Measurements from ENCODE around the gene RNF133.

RNF133 gene, protein sequence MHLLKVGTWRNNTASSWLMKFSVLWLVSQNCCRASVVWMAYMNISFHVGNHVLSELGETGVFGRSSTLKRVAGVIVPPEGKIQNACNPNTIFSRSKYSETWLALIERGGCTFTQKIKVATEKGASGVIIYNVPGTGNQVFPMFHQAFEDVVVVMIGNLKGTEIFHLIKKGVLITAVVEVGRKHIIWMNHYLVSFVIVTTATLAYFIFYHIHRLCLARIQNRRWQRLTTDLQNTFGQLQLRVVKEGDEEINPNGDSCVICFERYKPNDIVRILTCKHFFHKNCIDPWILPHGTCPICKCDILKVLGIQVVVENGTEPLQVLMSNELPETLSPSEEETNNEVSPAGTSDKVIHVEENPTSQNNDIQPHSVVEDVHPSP

DNA sequence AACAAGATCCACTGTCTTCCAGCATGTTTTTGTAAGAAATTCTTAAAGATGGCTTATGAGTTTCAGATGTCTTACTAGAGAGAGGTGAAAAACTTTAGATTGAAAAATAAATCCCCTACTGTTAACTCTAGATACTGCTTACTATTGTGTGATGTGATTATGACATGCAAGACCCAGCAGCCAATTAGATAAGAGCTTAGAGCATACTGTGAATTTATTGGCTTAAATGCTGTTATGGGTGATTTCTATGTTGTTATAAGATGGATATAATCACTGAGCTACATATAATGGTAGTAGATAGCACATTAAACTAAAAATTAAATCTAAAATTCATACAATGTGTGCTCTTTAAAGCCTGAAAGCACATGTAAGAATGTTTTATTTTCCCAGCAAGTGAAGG, at the start of gene RNF133:
Gene RNF133 (minus strand): TSS at position 101 of the 400 bp plus-strand sequence. CDS start 199 bp downstream, outside the sequence.
- no peak for DNase-seq (ENCODE audit: low read depth in 2 of 2)
- TF ChIP-seq, protein P1, sequence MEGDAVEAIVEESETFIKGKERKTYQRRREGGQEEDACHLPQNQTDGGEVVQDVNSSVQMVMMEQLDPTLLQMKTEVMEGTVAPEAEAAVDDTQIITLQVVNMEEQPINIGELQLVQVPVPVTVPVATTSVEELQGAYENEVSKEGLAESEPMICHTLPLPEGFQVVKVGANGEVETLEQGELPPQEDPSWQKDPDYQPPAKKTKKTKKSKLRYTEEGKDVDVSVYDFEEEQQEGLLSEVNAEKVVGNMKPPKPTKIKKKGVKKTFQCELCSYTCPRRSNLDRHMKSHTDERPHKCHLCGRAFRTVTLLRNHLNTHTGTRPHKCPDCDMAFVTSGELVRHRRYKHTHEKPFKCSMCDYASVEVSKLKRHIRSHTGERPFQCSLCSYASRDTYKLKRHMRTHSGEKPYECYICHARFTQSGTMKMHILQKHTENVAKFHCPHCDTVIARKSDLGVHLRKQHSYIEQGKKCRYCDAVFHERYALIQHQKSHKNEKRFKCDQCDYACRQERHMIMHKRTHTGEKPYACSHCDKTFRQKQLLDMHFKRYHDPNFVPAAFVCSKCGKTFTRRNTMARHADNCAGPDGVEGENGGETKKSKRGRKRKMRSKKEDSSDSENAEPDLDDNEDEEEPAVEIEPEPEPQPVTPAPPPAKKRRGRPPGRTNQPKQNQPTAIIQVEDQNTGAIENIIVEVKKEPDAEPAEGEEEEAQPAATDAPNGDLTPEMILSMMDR (IDR thresholded peaks at IDR 0.05; ENCODE audit: low read depth, low read length): no peak
- H3K4me3 ChIP-seq (replicated peaks in 1 of 2; ENCODE audit: low read depth in 2 of 2, low read length in 2 of 2): no peak within 1 kb of the TSS

DNA sequence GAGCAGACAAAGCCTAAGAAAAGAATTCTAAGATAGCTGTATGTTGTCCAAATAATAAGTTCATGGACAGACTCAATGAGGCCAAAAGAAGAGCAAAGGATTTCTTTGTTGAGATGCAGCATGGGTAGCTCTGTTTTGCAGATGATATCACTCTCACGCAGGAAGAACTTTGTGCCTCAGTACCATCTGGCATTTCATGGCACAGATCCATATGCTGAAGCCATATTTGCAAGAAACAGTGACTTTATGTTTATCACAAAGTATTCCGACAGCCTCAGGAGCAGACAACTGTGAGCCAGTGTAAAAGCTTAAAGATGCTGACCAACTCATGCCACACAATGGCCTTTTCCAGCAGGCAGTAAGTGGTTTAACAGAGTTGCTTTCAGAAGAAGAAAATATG, 49.3 kb upstream of the RNF133 start:
- TF ChIP-seq, protein P1 (IDR thresholded peaks at IDR 0.05; ENCODE audit: low read depth, low read length): no peak
- no peak overlapping the region for H3K4me3 ChIP-seq (replicated peaks in 1 of 2; ENCODE audit: low read depth in 2 of 2, low read length in 2 of 2)
- no peak for DNase-seq (ENCODE audit: low read depth in 2 of 2)

DNA sequence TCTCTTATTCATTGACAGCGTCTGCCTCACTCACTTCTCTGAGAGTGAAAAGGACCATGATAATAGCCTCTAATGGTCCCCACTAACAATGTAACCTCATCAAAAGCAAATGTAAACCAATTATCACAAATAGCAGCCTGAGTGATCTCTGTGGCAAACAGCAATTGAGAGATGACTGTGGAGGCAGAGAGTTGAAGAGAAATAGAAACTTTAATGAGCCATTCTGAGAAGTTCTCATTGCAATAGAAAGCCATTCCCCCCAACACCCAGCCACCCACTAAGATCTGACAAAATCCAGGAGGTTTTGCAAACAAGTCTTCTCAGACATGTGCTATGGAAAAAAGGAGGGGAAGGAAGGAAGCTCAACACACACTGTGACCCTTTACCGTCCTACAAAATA, 48.0 kb upstream of the RNF133 start:
- TF ChIP-seq, protein P1 (IDR thresholded peaks at IDR 0.05; ENCODE audit: low read depth, low read length): no peak
- H3K4me3 ChIP-seq (replicated peaks in 1 of 2; ENCODE audit: low read depth in 2 of 2, low read length in 2 of 2): no peak overlapping the region

DNA sequence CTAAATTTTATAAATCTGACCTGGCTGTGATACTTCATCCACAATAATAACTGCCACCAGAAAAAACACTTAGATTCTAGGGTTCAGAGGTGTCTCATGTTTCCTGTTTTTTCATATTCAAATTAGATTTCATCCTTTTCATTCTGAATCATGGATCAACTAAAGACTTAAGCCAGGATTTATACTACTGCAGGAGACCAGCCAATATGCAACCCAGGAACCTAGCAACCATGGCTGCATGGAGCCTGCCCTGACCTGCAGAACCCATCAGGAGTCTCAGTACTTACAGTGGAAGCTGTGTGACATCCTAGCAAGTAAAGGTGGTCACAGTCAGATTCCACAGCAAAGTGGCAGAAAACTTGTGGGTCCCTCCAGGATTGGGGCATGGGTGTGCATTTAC, 44.3 kb upstream of the RNF133 start:
- DNase-seq (ENCODE audit: low read depth in 2 of 2): no peak
- H3K4me3 ChIP-seq (replicated peaks in 1 of 2; ENCODE audit: low read depth in 2 of 2, low read length in 2 of 2): no peak overlapping the region
- TF ChIP-seq, protein P1 (IDR thresholded peaks at IDR 0.05; ENCODE audit: low read depth, low read length): no peak

More for the DNA sequence above, 48.0 kb upstream of the RNF133 start:
- DNase-seq (ENCODE audit: low read depth in 2 of 2): no peak

DNA sequence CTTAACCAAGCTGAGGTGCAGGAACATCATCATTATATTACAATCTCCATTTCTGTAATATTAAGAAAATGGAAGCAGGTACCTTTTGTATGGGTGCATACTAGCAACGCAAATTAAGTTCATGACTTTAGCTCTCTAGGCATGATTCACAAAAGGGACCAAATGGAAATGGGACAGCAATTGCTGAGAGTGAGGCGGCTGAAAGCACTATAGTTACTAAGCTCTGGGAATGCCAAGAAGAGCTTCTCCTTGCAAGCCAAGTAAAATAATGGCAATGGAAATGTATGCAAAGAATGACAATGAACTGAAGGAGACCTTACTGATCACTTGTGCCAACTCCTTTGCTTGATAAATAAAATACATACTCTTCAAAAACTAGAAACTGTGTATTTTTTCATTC, 40.0 kb upstream of the RNF133 start:
- no peak overlapping the region for H3K4me3 ChIP-seq (replicated peaks in 1 of 2; ENCODE audit: low read depth in 2 of 2, low read length in 2 of 2)
- no peak for DNase-seq (ENCODE audit: low read depth in 2 of 2)
- TF ChIP-seq, protein P1 (IDR thresholded peaks at IDR 0.05; ENCODE audit: low read depth, low read length): no peak

DNA sequence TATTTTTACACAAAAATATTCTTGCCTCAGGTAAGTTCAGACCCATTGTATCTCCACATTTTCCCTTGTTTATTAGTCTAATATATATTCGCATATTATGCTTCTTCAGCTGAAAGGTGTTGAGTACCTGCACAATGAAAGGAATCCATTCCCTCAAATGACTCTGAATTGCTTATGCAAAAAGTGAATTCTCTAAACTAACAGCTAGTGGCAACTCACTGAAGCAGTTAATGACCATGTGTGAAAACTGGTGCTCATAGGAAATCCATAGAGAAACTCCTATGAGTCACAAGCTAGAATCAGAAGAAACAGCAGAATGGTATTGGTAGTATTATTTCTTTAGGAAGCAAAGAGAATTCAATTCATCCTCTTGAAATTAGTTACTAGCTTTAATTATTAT, 37.3 kb upstream of the RNF133 start:
- TF ChIP-seq, protein P1 (IDR thresholded peaks at IDR 0.05; ENCODE audit: low read depth, low read length): no peak

More for the DNA sequence above, 37.3 kb upstream of the RNF133 start:
- DNase-seq (ENCODE audit: low read depth in 2 of 2): peak in 1 of 2 donors; percentile 22
- H3K4me3 ChIP-seq (replicated peaks in 1 of 2; ENCODE audit: low read depth in 2 of 2, low read length in 2 of 2): no peak overlapping the region
